Sigmoid colon (tissue), 4 donors: Measurements from ENCODE around the gene TMEM222.

Experiments
- CTCF ChIP-seq, 4 experiments: fragments of 450-650 bp in 3 of 4; fragments of 200-600 bp in 1 of 4; IDR thresholded peaks; one replicate each; pipeline ENCODE4 v1.5.1; 2016 to 2019; ENCODE audit warnings: antibody characterized with exemption in 4 of 4, mild to moderate bottlenecking in 3 of 4, moderate library complexity in 2 of 4
- EP300 ChIP-seq, 4 donors: sonication (generic); formaldehyde crosslinking; IDR thresholded peaks; one replicate each; pipeline ENCODE4 v1.6.1; 2017; ENCODE audit warnings: antibody characterized with exemption in 4 of 4
- POLR2A ChIP-seq, 2 donors: fragments of 450-650 bp; IDR thresholded peaks; one replicate each; pipeline ENCODE4 v1.6.1; 2016; ENCODE audit warnings: antibody characterized with exemption in 2 of 2, mild to moderate bottlenecking in 2 of 2, moderate library complexity in 2 of 2
- POLR2AphosphoS5 ChIP-seq, 4 donors: sonication (generic); formaldehyde crosslinking; IDR thresholded peaks; one replicate each; pipeline ENCODE4 v1.6.1; 2017; ENCODE audit warnings: antibody characterized with exemption in 4 of 4

DNA sequence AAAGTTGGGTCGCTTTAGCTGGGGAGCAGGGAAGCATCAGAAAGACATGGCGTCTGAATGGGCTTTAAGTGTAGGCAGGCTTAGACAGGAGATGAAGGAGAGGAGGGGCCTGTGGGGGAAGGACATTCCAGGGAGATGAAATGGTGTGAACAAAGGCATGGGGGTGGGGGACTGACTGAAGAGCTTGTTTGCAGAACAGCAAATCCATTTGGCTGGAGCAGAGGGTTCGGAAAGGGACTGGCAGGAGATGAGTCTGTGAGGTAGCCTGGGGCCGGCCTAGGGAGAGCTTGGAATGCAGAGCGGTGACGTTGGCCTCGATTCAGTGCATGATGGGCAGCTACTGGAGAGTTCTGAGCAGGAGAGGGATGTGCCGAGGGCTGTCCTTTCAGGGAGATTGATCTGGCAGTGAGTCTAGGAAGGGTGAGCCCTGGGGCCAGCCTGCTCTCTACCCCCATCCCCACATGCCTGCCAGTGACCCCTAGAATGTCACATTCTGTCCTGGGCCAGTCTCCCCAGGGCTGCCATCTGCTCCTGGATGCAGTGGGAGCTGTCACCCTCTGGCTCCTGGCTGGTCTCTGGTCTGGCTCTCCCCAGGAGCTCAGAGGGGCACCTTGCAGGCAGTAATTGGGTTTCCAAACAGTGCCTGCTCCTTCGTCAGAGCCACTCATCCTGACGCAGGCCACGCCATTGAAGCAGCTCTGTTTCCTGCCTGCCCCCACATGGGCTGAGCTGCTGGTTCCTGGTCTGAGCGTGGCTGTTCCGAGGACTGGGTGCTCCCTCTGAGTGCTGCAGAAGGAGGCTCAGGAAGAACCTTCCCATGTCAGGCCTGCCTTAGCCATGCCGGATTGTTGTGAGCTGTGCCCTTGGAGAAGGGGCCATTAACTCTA lies 22.3 kb upstream of the TMEM222 start:
- TF ChIP-seq CTCF (IDR thresholded peaks at IDR 0.05) (no peak), POLR2A (IDR thresholded peaks at IDR 0.05) (no peak), EP300 (IDR thresholded peaks at IDR 0.05) (peak in 2 of 4 donors; percentile 10 to 16), POLR2AphosphoS5 (IDR thresholded peaks at IDR 0.05) (peak in 3 of 4 donors; percentile 16 to 43 (median 16))
